ENCODE data around the gene TRPM1.

The TRPM1 gene

DNA sequence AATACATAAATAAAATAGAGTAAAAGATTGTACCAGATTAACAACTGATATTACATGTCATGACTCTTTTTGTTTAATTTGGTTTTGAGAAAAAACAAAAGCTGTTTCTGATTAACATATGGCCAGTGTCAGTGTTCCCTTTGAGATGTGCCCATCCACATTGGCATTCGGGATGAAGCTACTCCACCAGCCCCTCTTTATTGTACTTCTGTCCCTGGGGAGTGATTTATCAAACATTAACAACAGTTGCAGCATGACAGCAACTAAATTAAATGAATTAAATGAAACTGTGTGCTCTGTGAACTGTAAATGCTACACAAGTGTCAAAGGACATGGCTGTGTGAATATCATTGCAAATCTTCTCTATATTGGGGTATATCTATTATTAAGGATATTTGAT, 84.2 kb downstream of the TRPM1 start:
- DNase-seq (ENCODE audit: low spot score): no peak

DNA sequence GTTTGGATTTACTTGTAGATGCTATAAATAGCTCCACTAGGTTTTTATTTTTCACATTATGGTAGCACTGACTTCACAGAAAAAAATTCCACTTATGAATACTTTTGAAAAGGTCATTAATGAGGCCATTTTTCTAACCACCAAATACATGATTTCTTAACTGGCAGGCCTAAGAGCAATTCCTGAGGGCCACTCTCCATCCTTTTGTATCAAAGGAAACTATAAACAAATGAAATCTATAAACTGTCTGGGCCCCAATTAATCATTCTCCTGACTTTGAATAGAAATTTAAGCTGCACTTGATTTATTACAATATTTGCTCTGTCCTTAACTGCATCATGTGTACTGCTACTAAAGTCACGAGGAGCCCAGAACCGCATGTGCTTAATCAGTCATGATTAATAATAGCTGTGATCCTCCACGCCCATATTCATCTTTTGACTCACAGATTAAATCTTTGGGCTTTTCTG, 85.0 kb downstream of the TRPM1 start:
- DNase-seq (ENCODE audit: low spot score): no peak

DNA sequence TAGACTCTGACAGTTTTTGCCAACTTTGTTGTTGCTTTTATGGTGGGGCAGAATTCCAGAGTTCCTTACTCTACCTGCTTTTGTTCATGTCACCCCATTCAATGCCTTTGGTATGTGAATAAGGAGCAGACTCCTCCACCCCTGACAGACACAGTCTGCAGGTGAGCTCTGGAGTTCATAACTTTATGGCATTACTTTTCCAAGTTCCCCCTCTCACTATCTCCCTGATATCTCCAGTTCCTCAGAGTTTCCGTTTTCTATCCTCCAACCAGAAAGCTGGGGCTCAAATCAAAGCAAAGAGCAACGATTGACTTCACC, 87.0 kb downstream of the TRPM1 start:
- no peak for DNase-seq (ENCODE audit: low spot score)

DNA sequence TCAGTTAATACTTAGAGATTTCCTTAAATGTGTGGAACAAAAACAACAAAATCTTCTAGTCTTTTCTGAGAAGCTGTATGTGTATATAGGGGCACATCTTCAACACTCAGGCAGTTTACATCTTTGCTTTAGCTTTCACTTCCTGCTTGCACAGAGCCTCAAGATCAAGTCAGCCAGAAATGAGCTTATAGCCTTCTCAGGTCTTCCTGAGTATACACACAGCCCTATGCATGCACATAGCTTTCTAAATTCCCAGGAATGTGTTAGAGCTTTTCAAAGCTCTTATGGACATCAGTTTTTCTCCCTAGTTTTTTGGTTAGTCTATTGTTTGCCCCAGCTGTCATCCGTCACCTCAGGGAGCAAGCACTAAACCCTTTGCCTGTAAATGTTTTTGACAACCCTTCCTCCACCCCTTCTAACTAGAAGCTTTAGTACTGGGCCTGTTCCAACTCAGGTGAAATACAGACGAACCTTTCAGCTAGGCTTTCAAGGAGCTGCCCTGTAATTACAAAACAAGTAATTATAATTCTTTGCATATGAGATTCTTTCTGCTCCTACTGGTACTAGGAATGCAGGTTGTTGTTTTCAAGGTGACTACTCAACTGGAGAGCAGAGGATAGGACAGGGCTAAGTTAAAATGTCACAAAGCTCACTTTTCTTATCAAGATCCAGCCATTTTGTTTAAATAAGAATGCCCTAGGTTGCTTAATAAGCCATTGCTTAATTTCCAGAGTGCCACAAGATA, 87.5 kb downstream of the TRPM1 start:
- DNase-seq (ENCODE audit: low spot score): no peak

GRCh38 chr15:31012455-31012854, 89.1 kb downstream of the TRPM1 start:
- no peak for DNase-seq (ENCODE audit: low spot score)

DNA sequence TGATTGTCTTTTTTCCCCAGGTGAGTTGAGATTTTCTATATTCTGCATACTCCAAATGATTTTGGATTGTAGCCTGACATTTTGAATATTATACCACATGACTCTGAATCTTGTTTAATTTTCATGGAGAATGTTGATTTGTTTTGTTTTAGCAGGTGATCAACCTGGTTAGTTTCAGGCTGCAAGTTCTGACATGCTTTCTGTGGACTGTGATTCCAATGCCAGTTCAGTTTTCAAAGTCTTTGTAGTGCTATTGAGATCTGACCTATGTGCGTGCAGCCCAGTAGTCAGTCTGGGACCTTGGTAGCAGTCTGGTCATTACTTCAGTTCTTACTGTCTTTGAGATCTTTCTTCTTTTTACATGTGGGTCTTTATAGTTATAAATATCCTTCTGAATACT, 91.5 kb downstream of the TRPM1 start:
- no peak for DNase-seq (ENCODE audit: low spot score)

- no peak for DNase-seq (ENCODE audit: low spot score)
Measured at GRCh38 chr15:31005660-31006059, 95.9 kb downstream of the TRPM1 start.

DNA sequence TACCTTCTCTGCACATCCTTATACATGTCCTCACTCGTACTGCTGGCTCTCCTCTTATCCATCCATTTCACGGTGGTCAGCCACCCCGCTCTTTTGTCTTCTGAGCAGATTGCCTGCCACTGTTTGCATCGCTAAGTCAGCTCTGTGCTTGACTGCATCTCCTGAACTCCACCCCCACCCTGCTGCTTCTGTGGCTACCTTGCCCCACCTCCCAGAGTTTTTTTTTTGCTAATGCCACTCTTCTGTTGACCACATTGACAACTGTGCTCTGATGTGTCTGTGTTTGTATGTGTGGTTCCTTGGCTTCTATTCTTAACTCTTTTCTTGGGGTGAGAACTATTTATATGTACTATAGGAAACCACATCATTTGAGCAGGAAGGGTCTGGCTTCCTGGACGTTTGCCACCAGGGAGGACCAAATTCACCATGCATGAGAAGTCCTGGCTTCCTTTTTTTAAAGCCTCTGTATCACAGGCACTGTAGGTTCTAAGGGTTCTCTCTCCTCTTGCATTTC, 97.2 kb downstream of the TRPM1 start:
- DNase-seq (ENCODE audit: low spot score): peak; percentile 95

GRCh38 chr15:31001702-31002101, 99.8 kb downstream of the TRPM1 start:
- no peak for DNase-seq (ENCODE audit: low spot score)

DNA sequence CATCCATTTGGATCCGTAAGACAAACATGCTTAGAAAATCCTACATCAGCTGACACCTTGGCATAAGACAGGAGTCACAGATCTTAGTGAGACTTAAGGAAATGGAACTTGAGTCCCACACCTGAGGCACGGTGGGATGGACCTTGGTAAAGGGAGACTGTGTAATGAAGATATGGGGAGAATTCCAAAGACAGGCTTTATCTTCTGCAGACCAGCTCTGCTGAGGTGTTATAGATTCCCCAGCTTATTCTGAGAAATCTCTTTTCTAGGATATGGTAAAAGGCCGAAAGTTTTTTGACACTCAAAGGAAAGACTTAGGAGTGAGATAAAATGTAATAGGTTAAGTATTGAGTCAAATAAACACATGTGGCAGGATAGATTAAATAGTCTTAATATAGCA, 101.8 kb downstream of the TRPM1 start:
- DNase-seq (ENCODE audit: low spot score): no peak

GRCh38 chr15:30997270-30997669, 104.3 kb downstream of the TRPM1 start:
- no peak for DNase-seq (ENCODE audit: low spot score)

GRCh38 chr15:30992249-30992864, 109.2 kb downstream of the TRPM1 start:
- DNase-seq (ENCODE audit: low spot score): no peak

DNA sequence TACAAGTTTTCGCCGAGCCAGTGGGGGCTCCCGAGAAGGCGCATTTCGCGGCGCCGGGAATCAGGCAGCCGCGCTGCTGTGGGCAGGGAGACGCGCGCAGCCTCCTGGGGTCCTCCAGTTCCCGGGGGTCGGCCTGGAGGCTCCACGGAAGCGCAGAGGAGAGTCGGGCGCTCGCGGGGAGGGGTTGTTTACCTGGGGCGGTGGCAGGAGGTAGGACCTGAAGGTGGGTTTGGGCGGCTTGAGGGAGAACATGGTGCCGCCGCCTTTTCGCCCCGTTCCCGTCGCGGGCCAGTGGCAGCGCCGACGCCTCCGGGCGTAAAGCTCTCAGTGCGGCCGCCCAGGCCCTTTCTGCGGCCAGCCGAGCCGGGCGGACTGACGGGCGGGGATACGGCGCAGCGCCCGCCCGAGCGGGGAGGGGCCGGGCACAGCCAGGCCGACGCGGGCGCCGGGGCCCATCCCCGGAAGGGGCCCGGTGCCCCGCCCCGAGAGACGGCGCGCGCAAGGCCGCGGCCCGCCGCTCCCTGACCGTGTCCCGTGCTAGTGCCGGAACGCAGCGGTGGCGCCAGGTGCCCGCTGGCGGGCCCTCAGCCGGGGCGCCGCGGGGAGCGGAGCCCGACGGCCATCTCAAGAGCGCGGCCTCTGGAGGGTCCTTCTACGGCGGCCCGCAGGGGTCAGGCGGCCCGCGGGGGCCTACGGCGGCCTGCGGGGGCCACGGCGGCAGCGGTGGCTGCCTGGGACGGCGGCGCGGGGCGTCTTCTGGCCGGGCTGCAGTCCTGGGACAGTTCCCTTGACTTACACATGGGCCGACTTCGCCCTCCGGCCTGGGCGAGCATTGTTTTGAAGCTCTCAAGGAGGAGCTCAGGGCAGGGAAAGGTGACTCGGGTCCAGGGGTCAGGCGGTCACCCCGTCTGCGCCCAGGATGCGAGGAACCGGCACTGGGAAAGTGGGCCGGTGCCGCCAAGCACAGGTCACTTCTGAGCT, 110.0 kb downstream of the TRPM1 start, which contains the start of gene MTMR10:
Gene MTMR10, minus strand, starts transcription at position 374 of the 981 bp plus-strand sequence. Its CDS starts 122 bp downstream, at position 252.
- peak; percentile 66 for DNase-seq (ENCODE audit: low spot score)

GRCh38 chr15:30990446-30991254, 110.9 kb downstream of the TRPM1 start:
- peak; percentile 18 for DNase-seq (ENCODE audit: low spot score)

DNA sequence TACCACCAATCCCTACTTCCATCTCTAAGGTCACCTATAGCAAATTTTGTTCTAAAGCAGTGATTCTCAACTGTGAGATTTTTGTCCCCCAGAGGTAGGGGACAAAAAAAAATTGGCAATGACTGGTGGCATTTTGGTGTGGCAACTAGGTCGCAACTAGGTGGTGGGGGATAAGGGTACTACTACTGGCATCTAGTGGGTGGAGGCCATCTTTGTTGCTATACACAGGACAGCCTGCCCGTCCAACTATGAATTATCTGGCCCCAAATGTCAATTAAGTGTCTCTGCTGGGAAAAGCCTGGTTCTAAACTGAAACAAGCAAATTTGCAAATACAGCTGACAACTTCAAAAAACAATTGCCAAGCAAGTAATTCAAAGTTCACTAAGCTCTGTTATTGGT, 111.5 kb downstream of the TRPM1 start:
- peak; percentile 24 for DNase-seq (ENCODE audit: low spot score)

DNA sequence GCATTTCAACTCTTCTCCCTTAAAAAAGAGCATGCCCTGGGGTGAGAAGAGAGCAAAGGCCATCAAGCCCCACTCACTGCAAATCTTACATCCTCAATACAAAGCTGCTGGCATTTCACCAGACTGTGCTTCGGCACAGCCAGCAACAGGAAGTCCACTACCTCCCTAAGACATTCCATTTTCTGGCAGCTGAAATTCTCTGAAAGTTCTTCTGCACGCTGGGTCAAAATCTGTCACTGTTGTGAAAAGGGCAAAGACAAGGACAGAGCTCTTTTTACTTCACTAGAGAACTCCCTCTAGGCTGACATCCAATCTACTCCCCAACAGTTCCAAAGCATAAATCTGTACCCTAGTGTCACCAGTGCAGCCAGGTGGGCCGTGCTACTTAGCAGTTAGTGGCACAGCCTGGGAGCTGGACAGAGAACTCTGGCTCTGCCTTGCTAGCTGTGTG, 116.4 kb downstream of the TRPM1 start:
- peak; percentile 35 for DNase-seq (ENCODE audit: low spot score)

GRCh38 chr15:30984542-30984941, 117.0 kb downstream of the TRPM1 start:
- DNase-seq (ENCODE audit: low spot score): no peak

DNA sequence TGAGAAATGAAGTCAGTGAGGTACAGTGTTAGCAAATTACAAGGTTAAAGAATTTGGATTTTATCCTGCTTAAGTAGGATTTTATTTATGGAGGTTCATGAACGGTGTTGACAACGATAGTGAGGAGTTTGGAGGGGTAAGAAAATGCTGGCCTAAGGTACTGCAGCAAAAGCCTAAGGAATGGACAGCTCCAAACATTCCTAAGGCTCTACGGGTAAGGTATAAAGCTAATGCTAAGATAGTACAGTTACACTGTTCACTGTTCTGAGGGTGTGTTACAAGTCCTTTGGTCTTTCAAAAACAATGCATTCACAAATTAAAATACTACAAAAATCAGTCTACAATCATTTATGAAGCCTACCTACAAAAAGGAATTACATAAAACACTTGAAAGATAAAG, 117.4 kb downstream of the TRPM1 start:
- DNase-seq (ENCODE audit: low spot score): no peak

DNA sequence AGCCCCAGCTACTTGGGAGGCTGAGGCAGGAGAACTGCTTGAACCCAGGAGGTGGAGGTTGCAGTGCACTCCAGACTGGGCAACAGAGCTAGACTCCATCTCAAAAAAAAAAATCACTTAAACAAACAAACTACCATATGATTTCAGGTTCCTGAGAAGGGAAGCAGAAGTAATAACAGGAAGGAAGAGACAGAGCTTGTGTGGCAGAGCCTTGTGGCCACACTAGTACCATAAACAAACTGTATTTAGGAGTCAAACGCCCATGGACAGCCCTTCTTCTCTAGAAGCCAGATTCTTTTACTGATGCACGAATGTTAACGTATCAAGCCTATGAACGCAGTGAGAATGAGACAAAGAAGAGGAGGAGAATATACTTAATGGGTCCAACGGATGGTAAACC, 122.1 kb downstream of the TRPM1 start:
- DNase-seq (ENCODE audit: low spot score): no peak

- DNase-seq (ENCODE audit: low spot score): no peak
Measured at GRCh38 chr15:30978328-30978727, 123.2 kb downstream of the TRPM1 start.

DNA sequence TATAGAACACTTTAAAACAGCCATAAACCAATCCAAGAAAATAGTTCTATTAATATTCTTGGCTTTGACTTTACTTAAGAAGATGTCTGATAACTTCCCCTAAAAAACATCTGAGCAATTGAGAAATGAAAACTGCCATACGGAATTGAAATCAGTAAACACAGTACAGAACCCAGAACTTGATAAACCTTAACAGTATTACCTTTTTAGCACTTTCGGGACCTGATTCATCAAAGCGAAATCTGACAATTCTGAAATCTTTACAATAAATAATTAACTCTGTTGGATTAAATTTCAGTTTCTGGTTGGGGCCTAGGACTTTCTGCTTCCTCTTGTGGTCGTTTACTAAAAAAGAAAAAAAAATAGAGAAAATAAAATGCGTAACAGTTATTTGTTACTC, 127.4 kb downstream of the TRPM1 start:
- no peak for DNase-seq (ENCODE audit: low spot score)
